ENCODE measurements around the gene LY9. TPM values are rescaled to one million over a fixed set of nuclear protein-coding genes. Genes with fewer than 3 reads are reported as not detected.

The LY9 gene
- total and polyA plus RNA-seq, 9 of the 15 experiments (the other 6 are each of a cell fraction or from before 2014, with no cell fraction given): not detected

- TF ChIP-seq MEF2A (IDR thresholded peaks at IDR 0.05; ENCODE audit: control insufficient read depth, low read depth, low read length) (no peak), ZNF311 (CRISPR knock-in tag; IDR thresholded peaks at IDR 0.05) (no peak), SMC3 (conservative IDR thresholded peaks at IDR 0.05; ENCODE audit: insufficient read depth, low read depth, low read length) (0 out of 2 replicates have a peak, but pooled peaks have one; percentile 18), ZNF609 (CRISPR knock-in tag; IDR thresholded peaks at IDR 0.05; ENCODE audit: borderline replicate concordance) (no peak), ZNF75A (CRISPR knock-in tag; IDR thresholded peaks at IDR 0.05) (no peak), GTF2A2 (tag; IDR thresholded peaks at IDR 0.05) (no peak), ZBTB11 (CRISPR knock-in tag; IDR thresholded peaks at IDR 0.05) (no peak), POLR2H (tag; IDR thresholded peaks at IDR 0.05; ENCODE audit: low read depth) (no peak), ZBTB5 (IDR thresholded peaks at IDR 0.05) (no peak), XRCC4 (IDR thresholded peaks at IDR 0.05; ENCODE audit: extremely low read depth, insufficient read depth, insufficient read length) (no peak), ZNF551 (CRISPR knock-in tag; IDR thresholded peaks at IDR 0.05) (no peak), ZFP36 (IDR thresholded peaks at IDR 0.05; ENCODE audit: low read depth, low read length, partially characterized antibody) (no peak), HDAC1 (IDR thresholded peaks at IDR 0.05) (no peak), MXI1 (IDR thresholded peaks at IDR 0.05; ENCODE audit: low read depth, low read length) (no peak), ZNF449 (CRISPR knock-in tag; IDR thresholded peaks at IDR 0.05) (no peak)
Measured at GRCh38 chr1:160837558-160838205, 41.7 kb downstream of the LY9 start (continued).

All from K562 (cell line).